Large intestine (tissue), 3 donors: ENCODE data around the gene EPG5. TPM values are rescaled to one million over a fixed set of nuclear protein-coding genes. Genes with fewer than 3 reads are reported as not detected.

ENCODE experiments used
- DNase-seq, 2 donors: peaks; one replicate each; pipeline versions ENCODE4 v3.0.0 to v3.0.0-alpha.2; 2013
- H3K27ac ChIP-seq: one replicate; pipeline ENCODE4 v1.5.1; 2013; ENCODE audit warnings: low read length
- H3K27me3 ChIP-seq: 2 replicates; pipeline ENCODE4 v1.6.1; 2013; ENCODE audit warnings: low read length; ENCODE audit not compliant: control insufficient read depth, insufficient read depth
- H3K36me3 ChIP-seq: 2 replicates; pipeline ENCODE4 v1.6.1; 2013; ENCODE audit warnings: low read length; ENCODE audit not compliant: control insufficient read depth, insufficient read depth
- H3K4me1 ChIP-seq: one replicate; pipeline ENCODE4 v1.6.1; 2013; ENCODE audit warnings: low read length; ENCODE audit not compliant: control insufficient read depth, insufficient read depth
- H3K4me3 ChIP-seq: one replicate; pipeline ENCODE4 v1.5.1; 2013; ENCODE audit warnings: low read length
- H3K9me3 ChIP-seq: one replicate; pipeline ENCODE4 v1.6.1; 2013; ENCODE audit warnings: mild to moderate bottlenecking, low read depth, low read length, moderate library complexity; ENCODE audit not compliant: control insufficient read depth
- WGBS: methylation state at CpG from one replicate; pipeline ENCODE4 v1.1.5; 2013; ENCODE audit warnings: low lambda C conversion rate; ENCODE audit not compliant: insufficient coverage; 5-methylcytosine and 5-hydroxymethylcytosine counted together
- polyA plus RNA-seq: library from polyadenylated mRNA; unstranded; fragments of 120-200 nt; gene quantifications from one replicate; pipeline ENCODE4 v1.2.1, GENCODE V29; 2013

Gene EPG5
- polyA plus RNA-seq, 1 donor, result 24.3 TPM

- no peaks in the 10 kb centered on the region for H3K9me3 ChIP-seq
- H3K27ac ChIP-seq, result no peak overlapping the region
- peaks cover 31% of the 10 kb centered on the region for H3K36me3 ChIP-seq
- DNase-seq, result no peak
- H3K4me3 ChIP-seq, result no peak overlapping the region
- no peaks in the 10 kb centered on the region for H3K4me1 ChIP-seq
- H3K27me3 ChIP-seq, result no peaks in the 10 kb centered on the region
These were observed 10.0 kb downstream of the EPG5 start for GRCh38 chr18:45957100-45957499.

- Histone ChIP-seq H3K36me3 (peaks cover 44% of the 10 kb centered on the region), H3K4me1 (no peaks in the 10 kb centered on the region), H3K4me3 (no peak overlapping the region), H3K9me3 (no peaks in the 10 kb centered on the region), H3K27ac (no peak overlapping the region), H3K27me3 (no peaks in the 10 kb centered on the region)
- WGBS, result no CpG with 5 or more reads among the region's 7 CpGs
- DNase-seq, result no peak
These were observed 12.8 kb downstream of the EPG5 start for GRCh38 chr18:45954070-45954934.

DNA sequence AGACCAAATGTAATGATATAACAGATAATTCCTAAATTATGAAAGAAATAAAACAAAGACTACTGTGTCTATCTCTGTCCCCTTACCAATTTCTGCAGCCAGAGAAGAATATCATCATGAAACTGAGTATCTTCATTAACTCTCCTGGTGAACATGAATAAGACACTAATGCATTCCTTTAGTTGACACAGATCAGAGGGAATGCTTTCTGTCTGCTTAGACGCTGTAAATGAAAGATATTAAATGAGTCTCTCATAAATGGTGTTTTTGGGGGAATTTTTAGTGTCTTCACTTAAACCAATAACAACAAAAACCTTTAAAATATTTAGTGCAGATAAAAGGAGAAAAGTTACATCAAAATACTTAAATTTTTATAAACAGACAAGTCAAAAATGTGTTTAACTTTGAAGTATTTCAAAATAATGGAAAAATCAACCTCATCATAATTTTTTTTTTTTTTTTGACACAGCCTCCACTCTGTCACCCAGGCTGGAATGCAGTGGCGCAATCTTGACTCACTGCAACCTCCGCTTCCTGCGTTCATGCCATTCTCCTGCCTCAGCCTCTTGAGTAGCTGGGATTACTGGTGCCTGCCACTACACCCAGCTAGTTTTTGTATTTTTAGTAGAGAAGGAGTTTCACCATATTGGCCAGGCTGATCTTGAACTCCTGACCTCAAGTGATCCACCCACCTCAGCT is 16.0 kb downstream of the EPG5 start:
- Histone ChIP-seq H3K4me3 (no peak overlapping the region), H3K27ac (no peak overlapping the region), H3K36me3 (peaks cover 73% of the 10 kb centered on the region), H3K4me1 (no peaks in the 10 kb centered on the region), H3K27me3 (no peaks in the 10 kb centered on the region), H3K9me3 (no peaks in the 10 kb centered on the region)
- no peak for DNase-seq
- 100% methylated on average over 1 of the region's 4 CpGs for WGBS

DNA sequence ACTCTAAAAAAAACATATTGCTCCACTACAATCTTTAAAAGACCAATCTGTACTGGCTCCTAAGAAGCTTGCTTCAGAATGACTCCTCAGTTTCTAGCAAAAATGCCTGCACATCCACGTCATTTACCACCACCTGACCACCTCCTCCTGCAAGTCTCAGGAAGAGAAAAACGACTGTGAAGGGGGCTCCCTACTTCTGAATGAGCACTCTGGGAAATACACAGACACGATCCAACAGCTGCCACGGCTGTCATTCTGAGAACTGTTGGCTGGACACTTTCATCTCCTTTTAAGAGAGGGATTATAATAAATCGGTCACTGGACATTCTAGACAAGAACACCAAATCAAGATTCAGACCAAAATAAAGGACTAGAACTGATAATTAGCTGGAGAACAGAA is 21.5 kb downstream of the EPG5 start:
- Histone ChIP-seq H3K27ac (no peak overlapping the region), H3K27me3 (no peaks in the 10 kb centered on the region), H3K9me3 (no peaks in the 10 kb centered on the region), H3K36me3 (peaks cover 79% of the 10 kb centered on the region), H3K4me3 (no peak overlapping the region), H3K4me1 (no peaks in the 10 kb centered on the region)
- no CpG with 5 or more reads among the region's 5 CpGs for WGBS
- no peak for DNase-seq

DNA sequence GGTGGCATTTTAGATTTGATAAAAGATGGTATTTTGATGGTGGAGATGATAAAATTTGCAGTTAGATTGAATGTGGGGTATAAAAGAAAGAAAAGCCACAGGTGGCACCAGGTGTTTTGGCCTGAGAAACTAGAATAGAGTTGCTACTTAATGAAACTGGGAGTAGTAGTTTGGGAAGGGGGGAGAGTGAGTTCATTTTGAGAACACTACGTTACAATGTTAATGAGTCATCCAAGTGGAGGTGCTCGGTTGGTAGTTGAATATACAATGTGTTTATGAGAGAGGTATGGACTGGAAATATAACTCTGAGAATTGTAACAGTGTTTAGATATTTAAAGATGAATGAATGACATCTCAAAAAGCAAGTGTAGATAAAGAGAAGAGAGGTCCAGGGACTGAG is 26.4 kb downstream of the EPG5 start:
- no CpG with 5 or more reads among the region's 2 CpGs for WGBS
- no peak for DNase-seq
- no peaks in the 10 kb centered on the region for H3K27me3 ChIP-seq
- H3K9me3 ChIP-seq, result no peaks in the 10 kb centered on the region
- no peak overlapping the region for H3K27ac ChIP-seq
- H3K36me3 ChIP-seq, result peaks cover 70% of the 10 kb centered on the region
- no peak overlapping the region for H3K4me3 ChIP-seq
- no peaks in the 10 kb centered on the region for H3K4me1 ChIP-seq

DNA sequence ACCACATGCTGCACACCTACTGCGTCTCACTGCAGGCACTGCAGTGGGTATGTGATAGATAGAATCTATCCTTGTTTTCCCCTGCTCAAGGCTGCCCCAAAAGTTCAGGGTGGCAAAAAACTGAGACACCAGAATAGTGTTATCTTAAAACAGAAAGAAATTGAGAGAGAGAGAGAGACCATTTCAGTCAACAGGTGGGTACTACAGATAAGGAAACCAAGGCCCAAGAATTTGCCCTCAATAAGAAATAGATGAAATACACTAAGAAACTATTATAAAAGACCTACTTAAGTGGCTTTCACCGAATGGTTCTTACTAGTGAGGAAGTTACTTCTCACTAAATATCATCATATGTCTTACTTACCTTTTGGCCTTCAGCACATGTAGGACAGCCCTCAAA is 27.9 kb downstream of the EPG5 start:
- H3K27ac ChIP-seq, result no peak overlapping the region
- DNase-seq, result no peak
- H3K27me3 ChIP-seq, result no peaks in the 10 kb centered on the region
- 100% methylated on average over 1 of the region's 2 CpGs for WGBS
- H3K4me3 ChIP-seq, result no peak overlapping the region
- H3K36me3 ChIP-seq, result peaks cover 60% of the 10 kb centered on the region
- no peaks in the 10 kb centered on the region for H3K4me1 ChIP-seq
- no peaks in the 10 kb centered on the region for H3K9me3 ChIP-seq

- Histone ChIP-seq H3K4me3 (no peak overlapping the region), H3K36me3 (peaks cover 59% of the 10 kb centered on the region)
These were observed 28.6 kb downstream of the EPG5 start for GRCh38 chr18:45938488-45938935.

DNA sequence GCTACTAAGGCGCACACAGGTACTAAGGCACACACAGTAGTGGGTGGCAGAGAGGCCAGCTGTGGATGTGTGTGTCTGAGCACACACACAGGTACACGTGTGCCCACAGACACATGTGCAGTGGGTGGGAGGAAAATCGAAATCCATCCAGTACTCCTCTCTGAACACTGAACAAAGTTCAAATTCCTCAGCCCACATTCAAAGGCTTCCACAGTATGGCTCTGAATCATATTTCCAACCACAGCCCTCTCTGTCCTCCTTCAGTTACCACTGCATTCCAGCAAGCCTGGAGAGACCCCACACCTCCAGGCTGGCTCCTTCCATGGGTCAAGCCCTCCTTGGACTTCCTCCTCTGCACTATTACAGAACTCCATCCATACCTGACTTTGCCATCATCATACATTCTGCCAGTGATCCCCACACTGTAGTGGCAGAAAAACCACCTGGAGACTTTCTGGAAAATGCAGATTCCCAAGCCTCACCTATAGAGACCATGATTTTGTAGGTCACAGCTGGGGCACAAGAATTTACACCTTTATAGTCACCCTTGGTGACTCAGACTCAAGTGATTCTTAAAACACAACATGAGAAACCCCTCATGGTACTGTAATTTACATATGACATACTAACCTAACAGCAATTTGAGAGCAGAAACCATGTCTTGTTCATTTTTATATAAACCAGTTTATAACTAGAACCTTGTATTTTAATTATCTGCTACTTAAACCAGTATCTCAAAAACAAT is 31.4 kb downstream of the EPG5 start:
- WGBS, result no CpG with 5 or more reads among the region's 3 CpGs

More at GRCh38 chr18:45938488-45938935, 28.6 kb downstream of the EPG5 start:
- no peaks in the 10 kb centered on the region for H3K4me1 ChIP-seq
- H3K9me3 ChIP-seq, result no peaks in the 10 kb centered on the region
- no peaks in the 10 kb centered on the region for H3K27me3 ChIP-seq
- DNase-seq, result no peak
- no CpG with 5 or more reads among the region's 2 CpGs for WGBS
- no peak overlapping the region for H3K27ac ChIP-seq

GRCh38 chr18:45932708-45933107 is 34.4 kb downstream of the EPG5 start:
- H3K27me3 ChIP-seq, result no peaks in the 10 kb centered on the region
- peaks cover 45% of the 10 kb centered on the region for H3K36me3 ChIP-seq
- WGBS, result no CpG with 5 or more reads among the region's 3 CpGs
- no peaks in the 10 kb centered on the region for H3K4me1 ChIP-seq
- H3K27ac ChIP-seq, result no peak overlapping the region
- H3K9me3 ChIP-seq, result no peaks in the 10 kb centered on the region
- peak in 1 of 2 donors; percentile 16 for DNase-seq
- H3K4me3 ChIP-seq, result no peak overlapping the region

More for the DNA sequence above, 31.4 kb downstream of the EPG5 start:
- no peaks in the 10 kb centered on the region for H3K4me1 ChIP-seq
- no peaks in the 10 kb centered on the region for H3K9me3 ChIP-seq
- DNase-seq, result no peak
- H3K4me3 ChIP-seq, result no peak overlapping the region
- no peak overlapping the region for H3K27ac ChIP-seq
- H3K36me3 ChIP-seq, result peaks cover 54% of the 10 kb centered on the region
- no peaks in the 10 kb centered on the region for H3K27me3 ChIP-seq

DNA sequence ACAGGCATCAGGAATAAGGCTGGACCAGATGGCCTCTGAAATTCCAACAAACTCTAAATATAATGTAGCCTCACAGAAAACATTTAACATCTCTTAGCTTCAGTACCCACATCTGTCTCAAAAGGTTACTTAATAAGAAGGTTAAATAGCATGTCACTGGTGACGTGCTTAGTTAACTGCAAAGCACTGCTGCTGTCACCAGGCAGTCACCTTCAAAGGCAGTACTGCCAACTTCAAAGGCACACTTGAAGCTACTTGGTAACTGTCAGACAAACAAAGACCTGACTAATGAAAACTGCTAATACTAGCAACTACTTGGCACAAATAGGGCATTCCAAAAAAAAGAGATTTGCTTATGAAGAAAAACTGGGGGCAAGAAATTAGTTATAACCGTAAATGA is 36.2 kb downstream of the EPG5 start:
- Histone ChIP-seq H3K27ac (no peak overlapping the region), H3K36me3 (peaks cover 53% of the 10 kb centered on the region), H3K27me3 (no peaks in the 10 kb centered on the region), H3K9me3 (no peaks in the 10 kb centered on the region), H3K4me1 (no peaks in the 10 kb centered on the region), H3K4me3 (no peak overlapping the region)
- no peak for DNase-seq
- WGBS, result 88% methylated on average over 1 of the region's 2 CpGs
